ENCODE results near the gene CD7. TPM values are rescaled to one million over a fixed set of nuclear protein-coding genes. Genes with fewer than 3 reads are reported as not detected.

Gene CD7
- total and polyA plus RNA-seq, 9 of the 15 experiments (the other 6 are each of a cell fraction or from before 2014, with no cell fraction given) = 0.21 to 0.35 TPM; not detected in 7

GRCh38 chr17:82323514-82324234, 6.3 kb upstream of the CD7 start (continued):
- TF ChIP-seq HMGN3 (IDR thresholded peaks at IDR 0.05; ENCODE audit: borderline replicate concordance, extremely low read depth, insufficient read length, low read depth, low read length) (no peak), ESRRB (CRISPR knock-in tag; IDR thresholded peaks at IDR 0.05; ENCODE audit: borderline replicate concordance) (no peak)

- TF ChIP-seq HDGF (IDR thresholded peaks at IDR 0.05) (no peak), NR2F6 (CRISPR knock-in tag; IDR thresholded peaks at IDR 0.05) (no peak), THAP12 (CRISPR knock-in tag; IDR thresholded peaks at IDR 0.05) (no peak), ZNF395 (CRISPR knock-in tag; IDR thresholded peaks at IDR 0.05) (0 out of 2 replicates have a peak, but pooled peaks have one; percentile 26), HDAC3 (IDR thresholded peaks at IDR 0.05; ENCODE audit: borderline replicate concordance, partially characterized antibody) (no peak), ESRRA (IDR thresholded peaks at IDR 0.05; ENCODE audit: borderline replicate concordance, low read depth) (no peak), GATA2 (CRISPR knock-in tag; IDR thresholded peaks at IDR 0.05) (no peak), RB1 (IDR thresholded peaks at IDR 0.05; ENCODE audit: low read depth) (no peak)
- 52% methylated on average over 22 of the region's 28 CpGs for WGBS (ENCODE audit: insufficient coverage, low coverage, missing lambda C conversion rate)
- H3K36me3 ChIP-seq (ENCODE audit: control insufficient read depth, insufficient read depth, low read length) = no peaks in the 10 kb centered on the region
- BruUV-seq (replicated peaks) = no TSS peak
- FAIRE-seq (no peak), ATAC-seq (no peak), DNase-seq (ENCODE audit: extremely low read depth in 1 of 4, low spot score in 3 of 4) (no peak)
- H3K9ac ChIP-seq (ENCODE audit: insufficient read depth in 1 of 2, low read depth in 2 of 2, low read length in 2 of 2) = peak overlapping the region in 1 of 2 experiments; percentile 83; a peak in 3 of 4 replicates
- peaks cover 10% of the 10 kb centered on the region for H3K9me3 ChIP-seq (replicated peaks; ENCODE audit: control insufficient read depth, insufficient read depth, low read depth, low read length)
- peak overlapping the region; percentile 24; the same call in 1 of the 2 replicates for H2AFZ ChIP-seq (ENCODE audit: low read depth, low read length)
- H4K20me1 ChIP-seq (replicated peaks; ENCODE audit: control insufficient read depth, insufficient read depth, low read length) = no peaks in the 10 kb centered on the region
- H3K27me3 ChIP-seq (ENCODE audit: control insufficient read depth in 2 of 2, insufficient read depth in 2 of 2, low read length in 2 of 2) = no peaks in the 10 kb centered on the region
- in situ Hi-C loops (cut with MboI) = no loop called here
- no peak overlapping the region for H3K27ac ChIP-seq (ENCODE audit: extremely low read depth, low read depth, low read length)
- H3K79me2 ChIP-seq (ENCODE audit: control insufficient read depth, insufficient read depth, low read length) = no peaks in the 10 kb centered on the region
- no peaks in the 10 kb centered on the region for H3K9me1 ChIP-seq (ENCODE audit: control insufficient read depth, insufficient read depth, low read length)
- H3K4me2 ChIP-seq (ENCODE audit: insufficient read depth, low read length) = peak overlapping the region; percentile 25; the same call in 1 of the 2 replicates
- intact Hi-C loops (cut with micrococcal nuclease) = no loop called here
- peaks cover 49 to 98% of the 10 kb centered on the region in 2 experiments for H3K4me1 ChIP-seq (replicated peaks in 1 of 2; ENCODE audit: control insufficient read depth in 2 of 2, insufficient read depth in 2 of 2, low read length in 2 of 2)
- H3K4me3 ChIP-seq = no peak overlapping the region
- POLR2A ChIA-PET = interaction anchor here (1.0 to 1.1 kb wide), 2 partner anchors 10 to 222 kb away, joined by 3 to 4 read pairs; no protein-coding TSS in a partner anchor
- CTCF ChIA-PET (ENCODE audit: low intra/inter-chr PET ratio) = interaction anchor here (1.0 kb wide), 1 partner anchor 89 kb away, joined by 3 read pairs; no protein-coding TSS in a partner anchor
These were observed 5.4 kb upstream of the CD7 start for GRCh38 chr17:82322526-82323453.

Data from K562 (cell line).